Measurements from ENCODE around the gene CIAO3. TPM values are rescaled to one million over a fixed set of nuclear protein-coding genes. Genes with fewer than 3 reads are reported as not detected.

The CIAO3 gene
- total RNA-seq, 1 donor from 2014 or later = 36.1 TPM

- no peak for DNase-seq
Observed at GRCh38 chr16:775236-775796, 34.5 kb upstream of the CIAO3 start.

- DNase-seq = no peak
Observed at GRCh38 chr16:774086-775001, 33.5 kb upstream of the CIAO3 start.

DNA sequence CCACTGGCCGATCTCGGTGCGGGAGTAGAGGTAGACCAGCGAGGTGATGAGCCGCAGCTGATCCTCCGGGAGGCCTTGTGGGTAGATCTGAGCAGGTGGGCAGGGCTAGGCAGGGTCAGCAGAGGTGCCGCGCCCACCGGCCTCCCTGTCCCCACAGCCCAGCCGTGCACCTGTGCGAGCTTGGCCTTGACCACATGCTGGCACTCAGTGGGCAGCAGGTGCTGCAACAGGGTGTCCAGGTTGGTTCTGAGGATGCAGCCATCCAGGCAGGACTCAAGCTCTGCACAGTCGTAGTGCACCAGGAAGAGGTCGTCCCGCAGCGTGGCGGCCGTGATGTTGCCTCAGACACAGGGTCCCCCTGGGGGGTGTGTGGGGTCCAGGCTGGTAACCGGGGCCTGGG, 32.2 kb upstream of the CIAO3 start:
- no peak for DNase-seq

DNA sequence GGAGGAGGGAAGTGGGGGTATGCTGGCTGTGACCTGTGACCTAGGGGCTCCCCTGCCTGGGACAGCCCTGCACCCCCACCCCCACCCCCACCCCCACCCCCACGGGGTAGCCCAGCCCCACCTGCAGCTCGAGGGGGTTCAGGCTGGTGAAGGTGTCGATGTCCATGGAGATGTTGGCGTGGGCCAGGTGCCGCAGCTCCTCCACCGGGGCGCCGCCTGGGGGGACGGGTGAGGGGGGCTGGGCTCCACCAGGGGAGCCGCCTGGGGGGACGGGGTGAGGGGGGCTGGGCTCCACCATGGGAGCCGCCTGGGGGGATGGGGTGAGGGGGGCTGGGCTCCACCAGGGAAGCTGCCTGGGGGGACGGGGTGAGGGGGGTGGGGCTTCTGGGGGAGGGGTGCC, 29.6 kb upstream of the CIAO3 start:
- no peak for DNase-seq

GRCh38 chr16:769934-770333, 29.1 kb upstream of the CIAO3 start:
- DNase-seq = no peak

DNA sequence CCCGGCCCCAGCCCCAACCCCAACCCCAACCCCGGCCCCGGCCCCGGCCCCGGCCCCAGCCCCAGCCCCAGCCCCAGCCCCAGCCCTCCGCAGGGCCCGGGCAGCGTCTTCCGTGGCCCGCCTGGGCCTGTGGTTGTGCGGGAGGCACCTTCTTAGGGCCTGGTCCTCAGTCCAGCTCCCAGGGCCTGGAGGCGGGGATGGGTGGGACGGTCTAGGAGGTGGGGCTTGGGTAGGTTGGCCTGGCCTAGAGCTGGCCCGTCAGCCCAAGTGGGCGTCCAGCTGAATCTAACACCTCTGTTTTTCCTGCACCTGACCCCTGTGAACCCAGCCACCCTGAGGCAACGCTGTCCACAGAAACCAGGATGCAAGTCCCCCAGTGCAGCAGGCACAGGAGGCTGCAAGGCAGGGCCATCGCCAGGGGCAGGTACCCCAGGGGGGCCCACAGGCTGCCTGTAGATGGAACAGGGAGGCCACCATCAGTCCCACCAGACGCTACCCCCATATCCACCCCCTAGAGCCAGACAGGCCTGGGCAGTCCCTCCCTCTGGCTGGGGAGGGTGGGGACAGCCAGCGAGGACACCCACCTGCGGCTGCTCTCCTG, 28.5 kb upstream of the CIAO3 start:
- DNase-seq = no peak

DNA sequence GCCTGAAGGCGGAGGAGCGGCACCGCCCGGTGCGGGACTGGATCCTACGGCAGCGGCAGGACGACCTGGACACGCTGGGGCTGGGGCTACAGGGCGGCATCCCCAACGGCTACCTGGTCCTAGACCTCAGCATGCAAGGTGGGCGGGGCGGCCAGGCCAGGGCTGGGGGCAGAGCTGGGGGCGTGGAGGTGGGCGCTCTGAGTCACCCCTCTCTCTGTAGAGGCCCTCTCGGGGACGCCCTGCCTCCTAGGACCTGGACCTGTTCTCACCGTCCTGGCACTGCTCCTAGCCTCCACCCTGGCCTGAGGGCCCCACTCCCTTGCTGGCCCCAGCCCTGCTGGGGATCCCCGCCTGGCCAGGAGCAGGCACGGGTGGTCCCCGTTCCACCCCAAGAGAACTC, 27.6 kb upstream of the CIAO3 start:
- DNase-seq = no peak

DNA sequence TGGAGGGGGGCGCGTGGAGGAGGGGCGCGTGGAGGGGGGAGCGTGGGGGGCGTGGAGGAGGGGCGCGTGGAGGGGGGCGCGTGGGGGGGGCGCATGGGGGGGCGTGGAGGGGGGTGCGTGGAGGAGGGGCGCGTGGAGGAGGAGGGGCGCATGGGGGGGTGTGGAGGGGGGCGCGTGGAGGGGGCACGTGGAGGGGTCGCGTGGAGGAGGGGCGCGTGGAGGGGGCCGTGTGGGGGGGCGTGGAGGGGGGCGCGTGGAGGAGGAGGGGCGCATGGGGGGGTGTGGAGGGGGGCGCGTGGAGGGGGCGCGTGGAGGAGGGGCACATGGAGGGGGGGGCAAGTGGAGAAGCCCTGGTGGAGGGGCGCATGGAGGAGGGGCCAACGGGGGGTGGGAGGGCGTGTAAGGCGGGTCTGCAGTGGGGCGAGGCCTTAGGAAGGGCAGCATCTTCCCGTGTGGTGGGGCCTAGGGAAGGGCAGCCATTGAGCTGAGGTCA, 27.0 kb upstream of the CIAO3 start:
- DNase-seq = no peak

DNA sequence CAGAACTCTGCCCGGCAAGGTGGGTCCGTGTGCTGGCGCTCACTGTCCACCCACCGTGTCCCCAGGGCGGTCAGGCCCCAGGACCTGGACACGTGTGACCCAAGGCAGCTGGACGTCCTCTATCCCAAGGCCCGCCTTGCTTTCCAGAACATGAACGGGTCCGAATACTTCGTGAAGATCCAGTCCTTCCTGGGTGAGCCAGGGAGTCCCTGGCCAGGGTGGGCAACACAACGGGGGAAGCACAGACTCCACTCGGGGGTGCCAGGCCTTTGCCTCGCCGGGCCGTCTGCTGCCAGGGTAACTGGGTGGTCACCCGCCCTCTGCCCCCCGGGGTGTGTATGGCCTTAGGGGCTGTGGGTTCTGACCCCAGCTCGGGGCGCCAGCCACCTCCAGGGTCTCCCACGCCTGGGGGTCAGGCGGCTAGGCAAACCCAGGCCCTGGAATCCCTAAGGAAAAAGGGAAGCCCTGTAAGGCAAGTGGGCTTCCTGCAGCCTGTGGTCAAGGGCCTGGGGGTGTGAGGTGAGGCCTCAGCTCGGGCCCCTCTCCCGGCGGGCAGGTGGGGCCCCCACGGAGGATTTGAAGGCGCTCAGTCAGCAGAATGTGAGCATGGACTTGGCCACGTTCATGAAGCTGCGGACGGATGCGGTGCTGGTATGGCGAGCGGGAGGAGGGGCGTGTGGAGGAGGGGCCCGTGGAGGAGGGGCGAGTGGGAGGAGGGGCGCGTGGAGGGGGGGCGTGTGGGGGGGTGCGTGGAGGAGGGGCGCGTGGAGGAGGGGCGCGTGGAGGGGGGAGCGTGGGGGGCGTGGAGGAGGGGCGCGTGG, 26.2 kb upstream of the CIAO3 start:
- no peak for DNase-seq

- no peak for DNase-seq
Observed at GRCh38 chr16:766008-766819, 25.4 kb upstream of the CIAO3 start.

- DNase-seq = no peak
Observed at GRCh38 chr16:765488-765865, 24.7 kb upstream of the CIAO3 start.

DNA sequence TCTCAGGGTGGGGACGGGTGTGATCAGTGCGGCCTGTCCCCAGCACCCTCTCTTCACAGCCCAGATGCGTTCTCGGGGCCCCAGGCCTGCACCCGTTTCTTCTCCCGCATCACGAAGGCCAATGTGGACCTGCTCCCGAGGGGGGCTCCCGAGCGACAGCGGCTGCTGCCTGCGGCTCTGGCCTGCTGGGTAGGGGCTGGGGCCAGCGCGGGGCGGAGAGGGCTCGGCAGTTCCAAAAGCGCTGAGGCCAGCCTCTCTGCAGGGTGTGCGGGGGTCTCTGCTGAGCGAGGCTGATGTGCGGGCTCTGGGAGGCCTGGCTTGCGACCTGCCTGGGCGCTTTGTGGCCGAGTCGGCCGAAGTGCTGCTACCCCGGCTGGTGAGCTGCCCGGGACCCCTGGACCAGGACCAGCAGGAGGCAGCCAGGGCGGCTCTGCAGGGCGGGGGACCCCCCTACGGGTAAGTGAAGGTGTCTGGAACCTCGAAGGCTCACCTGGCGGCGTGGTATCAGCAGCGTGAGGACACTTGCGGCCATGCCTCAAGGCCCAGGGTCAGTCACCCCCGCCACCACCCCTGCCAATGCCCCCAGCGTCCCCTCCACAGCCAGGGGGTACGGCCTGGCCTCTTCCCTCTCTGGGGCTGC, 24.2 kb upstream of the CIAO3 start:
- no peak for DNase-seq

DNA sequence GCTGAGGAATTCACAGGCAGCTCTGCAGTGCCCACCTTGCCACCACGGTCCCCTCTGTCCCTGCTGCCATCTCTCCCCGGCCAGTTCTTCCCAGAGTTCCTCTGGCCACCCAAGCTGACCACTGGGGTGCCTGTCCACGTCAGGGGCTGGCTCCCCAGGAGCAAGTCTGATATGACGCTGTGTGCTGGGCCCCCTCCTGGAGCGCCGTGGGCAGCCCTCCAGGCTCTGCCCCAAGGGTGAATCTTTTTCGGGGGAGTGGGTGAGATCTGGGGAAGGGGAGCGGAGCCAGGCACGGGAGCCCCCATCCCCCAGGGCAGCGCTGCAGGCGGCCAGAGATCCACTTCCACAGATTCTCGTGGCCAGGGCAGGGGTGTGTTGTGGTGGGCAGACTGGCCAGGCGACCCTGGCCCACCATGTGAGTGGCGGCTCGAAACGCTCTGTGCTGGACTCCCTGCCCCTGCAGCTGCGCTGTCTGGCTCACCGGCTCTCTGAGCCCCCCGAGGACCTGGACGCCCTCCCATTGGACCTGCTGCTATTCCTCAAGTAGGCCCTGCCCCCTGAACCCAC, 23.5 kb upstream of the CIAO3 start:
- DNase-seq = no peak

DNA sequence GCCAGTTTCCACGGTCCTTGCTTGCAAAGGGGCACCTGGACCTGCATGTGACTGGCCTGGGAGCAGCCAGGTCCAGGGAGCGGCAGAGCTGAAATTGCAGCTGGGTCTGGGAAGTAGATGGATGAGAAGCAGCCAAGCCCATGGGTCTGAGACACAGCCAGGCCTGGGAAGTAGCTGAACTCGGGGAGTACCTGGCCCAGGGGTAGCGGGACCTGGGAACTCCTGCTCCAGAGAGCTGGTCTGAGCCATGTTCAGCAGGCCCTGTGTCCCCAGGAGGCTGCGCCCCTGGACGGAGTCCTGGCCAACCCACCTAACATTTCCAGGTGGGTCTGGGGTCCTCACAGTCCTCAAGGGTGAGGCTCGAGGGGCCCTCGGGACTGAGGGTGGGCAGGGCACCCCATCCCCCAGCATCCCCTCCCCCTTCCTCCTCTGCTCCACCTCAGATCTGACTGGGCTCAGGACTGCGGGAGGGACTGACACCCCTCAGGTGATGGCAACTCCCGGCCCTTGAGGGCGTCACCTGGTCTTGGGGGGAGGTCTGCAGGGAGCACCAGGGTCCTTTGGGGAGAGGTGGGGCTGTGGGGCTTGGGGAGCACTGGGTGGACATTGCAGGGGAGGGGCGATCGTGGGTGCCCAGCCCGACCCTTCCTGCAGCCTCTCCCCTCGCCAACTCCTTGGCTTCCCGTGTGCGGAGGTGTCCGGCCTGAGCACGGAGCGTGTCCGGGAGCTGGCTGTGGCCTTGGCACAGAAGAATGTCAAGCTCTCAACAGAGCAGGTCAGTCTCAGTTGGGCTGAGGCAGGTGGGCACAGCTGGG, 22.8 kb upstream of the CIAO3 start:
- no peak for DNase-seq

GRCh38 chr16:762595-763268, 21.9 kb upstream of the CIAO3 start:
- no peak for DNase-seq

- no peak for DNase-seq
Observed at GRCh38 chr16:761625-762513, 21.1 kb upstream of the CIAO3 start.

DNA sequence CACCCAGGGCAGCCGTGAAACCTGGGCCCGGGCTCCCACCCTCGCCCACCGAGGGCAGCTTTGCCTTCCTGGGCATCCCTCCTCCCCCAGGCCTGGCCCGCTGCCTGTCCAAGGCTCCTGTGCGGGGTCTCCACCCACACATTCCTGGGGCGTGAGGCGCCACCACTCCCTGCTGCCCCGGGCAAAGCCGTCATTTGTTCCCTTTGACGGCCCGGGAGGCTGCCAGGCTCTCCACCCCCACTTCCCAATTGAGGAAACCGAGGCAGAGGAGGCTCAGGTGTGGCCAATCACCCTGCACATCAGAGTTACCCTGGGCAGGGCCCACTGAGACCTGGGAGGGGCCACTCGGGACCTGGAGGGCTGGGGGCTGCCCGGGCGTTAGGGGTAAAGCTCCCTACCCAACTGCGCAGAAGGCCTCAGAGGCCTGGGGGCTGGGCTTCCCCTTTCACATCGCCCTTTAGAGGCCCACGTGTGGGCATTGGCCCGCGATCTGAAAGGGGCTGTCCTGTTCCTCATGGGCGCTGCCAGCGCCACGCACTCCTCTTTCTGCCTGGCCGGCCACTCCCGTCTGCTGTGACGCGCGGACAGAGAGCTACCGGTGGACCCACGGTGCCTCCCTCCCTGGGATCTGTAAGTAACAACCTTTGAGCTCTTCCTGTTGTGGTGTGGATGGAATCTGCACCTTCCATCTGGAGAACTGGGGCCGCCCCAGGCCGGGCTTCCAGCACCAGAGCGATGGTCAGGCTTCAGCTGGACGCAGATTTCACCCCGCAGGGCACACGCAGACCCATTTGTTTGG, 19.9 kb upstream of the CIAO3 start, which contains the start of gene MSLN:
TSS of gene MSLN (plus strand) at position 190 of the 799 bp plus-strand sequence. CDS start 1,947 bp downstream, outside the sequence.
- DNase-seq = no peak

Data from tongue (tissue), 2 donors.